ENCODE measurements around the gene PIGV.
A peak's percentile ranks its signal among the peaks of the same experiment; 100 is the strongest.

The PIGV gene

GRCh38 chr1:26775666-26776065 lies 12.1 kb upstream of the PIGV start:
- DNase-seq = no peak

DNA sequence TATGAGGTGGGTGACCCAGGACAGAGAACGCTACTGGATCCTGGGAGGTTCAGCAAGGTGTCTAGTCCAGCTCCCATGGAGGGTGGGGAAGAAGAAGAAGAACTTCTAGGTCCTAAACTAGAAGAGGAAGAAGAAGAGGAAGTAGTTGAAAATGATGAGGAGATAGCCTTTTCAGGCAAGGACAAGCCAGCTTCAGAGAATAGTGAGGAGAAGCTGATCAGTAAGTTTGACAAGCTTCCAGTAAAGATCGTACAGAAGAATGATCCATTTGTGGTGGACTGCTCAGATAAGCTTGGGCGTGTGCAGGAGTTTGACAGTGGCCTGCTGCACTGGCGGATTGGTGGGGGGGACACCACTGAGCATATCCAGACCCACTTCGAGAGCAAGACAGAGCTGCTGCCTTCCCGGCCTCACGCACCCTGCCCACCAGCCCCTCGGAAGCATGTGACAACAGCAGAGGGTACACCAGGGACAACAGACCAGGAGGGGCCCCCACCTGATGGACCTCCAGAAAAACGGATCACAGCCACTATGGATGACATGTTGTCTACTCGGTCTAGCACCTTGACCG lies 8.6 kb upstream of the PIGV start:
- DNase-seq = no peak

GRCh38 chr1:26780344-26780957 lies 7.3 kb upstream of the PIGV start:
- DNase-seq = no peak

DNA sequence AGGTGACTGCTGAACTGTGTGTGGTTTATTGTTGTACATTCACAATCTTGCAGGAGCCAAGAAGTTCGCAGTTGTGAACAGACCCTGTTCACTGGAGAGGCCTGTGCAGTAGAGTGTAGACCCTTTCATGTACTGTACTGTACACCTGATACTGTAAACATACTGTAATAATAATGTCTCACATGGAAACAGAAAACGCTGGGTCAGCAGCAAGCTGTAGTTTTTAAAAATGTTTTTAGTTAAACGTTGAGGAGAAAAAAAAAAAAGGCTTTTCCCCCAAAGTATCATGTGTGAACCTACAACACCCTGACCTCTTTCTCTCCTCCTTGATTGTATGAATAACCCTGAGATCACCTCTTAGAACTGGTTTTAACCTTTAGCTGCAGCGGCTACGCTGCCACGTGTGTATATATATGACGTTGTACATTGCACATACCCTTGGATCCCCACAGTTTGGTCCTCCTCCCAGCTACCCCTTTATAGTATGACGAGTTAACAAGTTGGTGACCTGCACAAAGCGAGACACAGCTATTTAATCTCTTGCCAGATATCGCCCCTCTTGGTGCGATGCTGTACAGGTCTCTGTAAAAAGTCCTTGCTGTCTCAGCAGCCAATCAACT lies 6.4 kb upstream of the PIGV start:
- DNase-seq = no peak

DNA sequence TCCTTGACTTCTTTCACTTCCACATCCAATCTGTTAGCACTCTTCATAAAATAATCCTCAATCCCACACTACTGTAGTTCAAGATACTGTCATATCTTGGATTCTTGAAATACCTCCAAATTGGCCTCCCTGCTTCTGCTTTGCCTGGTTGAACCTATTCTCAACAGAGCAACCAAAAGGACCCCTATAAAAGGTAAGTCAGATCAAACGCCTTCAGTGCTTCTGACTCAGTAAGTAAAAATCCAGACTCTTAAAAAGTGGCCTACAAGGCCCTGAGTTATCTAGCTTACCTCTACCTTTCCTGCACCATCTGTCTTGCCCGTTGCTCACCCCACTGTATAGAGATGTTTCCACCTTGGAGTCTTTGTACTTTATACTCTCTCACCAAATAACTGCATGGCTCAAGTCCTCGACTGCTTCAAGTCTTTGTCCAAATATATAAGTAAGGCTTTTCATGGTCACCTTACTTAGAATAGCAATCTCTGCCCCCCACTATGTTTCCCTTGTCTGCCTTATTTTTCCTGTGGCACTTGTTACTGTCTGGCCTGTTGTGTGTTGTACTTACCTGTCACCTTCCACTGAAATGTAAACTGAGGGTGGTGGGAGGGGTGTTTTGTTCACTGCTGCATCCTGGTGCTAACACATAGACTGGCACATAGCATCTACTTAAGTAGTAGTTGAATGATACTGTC lies 5.1 kb upstream of the PIGV start:
- no peak for DNase-seq

DNA sequence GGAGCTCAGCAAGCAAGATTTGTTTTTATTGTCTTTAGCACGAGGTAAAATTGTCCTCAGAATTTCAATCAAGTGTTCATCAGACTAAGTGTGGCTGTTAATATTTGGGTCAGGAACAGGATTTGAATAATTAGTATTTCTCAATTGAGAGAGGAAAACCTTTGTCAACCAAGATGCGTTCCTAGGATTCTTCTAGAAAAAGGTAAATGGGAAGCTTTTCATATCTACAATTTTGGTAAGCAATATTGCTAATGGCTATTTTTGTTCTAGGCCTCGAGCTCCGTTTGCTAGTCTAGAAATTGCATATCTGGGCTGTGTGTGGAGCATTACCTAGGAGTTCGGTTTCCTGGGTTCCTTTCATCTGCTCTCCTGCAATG lies 4.1 kb upstream of the PIGV start:
- no peak for DNase-seq

- DNase-seq = no peak
These were observed 3.5 kb upstream of the PIGV start for GRCh38 chr1:26784023-26784871.

- no peak for DNase-seq
These were observed 2.9 kb upstream of the PIGV start for GRCh38 chr1:26784886-26785285.

GRCh38 chr1:26785611-26786436 lies 1.9 kb upstream of the PIGV start:
- no peak for DNase-seq

GRCh38 chr1:26786437-26787380 lies 1.0 kb upstream of the PIGV start:
- DNase-seq = no peak

- DNase-seq = no peak
These were observed 407 bp upstream of the PIGV start for GRCh38 chr1:26787381-26787705.

- DNase-seq = no peak
These were observed 700 bp downstream of the PIGV start for GRCh38 chr1:26788515-26788785.

GRCh38 chr1:26788836-26789611 lies 1.3 kb downstream of the PIGV start:
- DNase-seq = peak; percentile 69

GRCh38 chr1:26789612-26789865 lies 1.8 kb downstream of the PIGV start:
- no peak for DNase-seq

DNA sequence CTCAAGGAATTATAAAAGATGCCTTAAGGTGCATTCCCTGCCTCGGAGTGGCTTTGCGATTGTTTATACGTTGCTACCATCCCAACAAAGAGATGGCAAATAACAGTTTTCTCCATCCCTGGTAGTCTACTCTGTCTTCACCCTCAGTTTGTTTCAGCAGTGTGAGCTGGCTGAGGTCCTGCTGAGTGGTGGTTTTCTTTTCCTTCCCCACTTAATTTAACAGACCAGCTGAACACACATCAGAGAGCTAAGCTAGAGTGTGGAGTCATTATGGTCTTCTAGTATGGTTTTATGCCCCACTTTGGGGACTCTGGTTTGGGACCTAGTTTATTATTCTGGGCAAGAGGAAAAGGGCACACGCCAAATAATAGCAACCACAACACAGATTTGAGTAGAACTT lies 2.2 kb downstream of the PIGV start:
- DNase-seq = no peak

DNA sequence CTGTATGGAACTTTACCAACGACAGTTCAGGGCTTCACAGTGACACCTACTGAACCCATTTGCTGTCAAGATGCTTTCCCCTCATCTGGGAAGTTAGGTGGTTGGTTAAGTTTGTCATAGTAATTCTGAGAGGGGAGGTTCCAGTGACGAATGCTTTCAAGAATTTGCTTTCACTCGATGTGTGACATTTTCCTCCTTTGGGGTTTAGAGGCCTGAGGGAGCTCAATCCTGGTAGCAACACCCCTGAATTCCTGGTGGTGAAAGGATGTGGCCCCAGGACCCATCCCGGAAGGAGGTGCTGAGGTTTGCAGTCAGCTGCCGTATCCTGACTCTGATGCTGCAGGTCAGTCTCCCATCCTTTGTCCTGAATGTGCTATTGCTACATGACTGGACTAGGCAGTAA lies 2.8 kb downstream of the PIGV start:
- DNase-seq = no peak

GRCh38 chr1:26791148-26791547 lies 3.4 kb downstream of the PIGV start:
- no peak for DNase-seq

- no peak for DNase-seq
These were observed 3.9 kb downstream of the PIGV start for GRCh38 chr1:26791626-26792025.

DNA sequence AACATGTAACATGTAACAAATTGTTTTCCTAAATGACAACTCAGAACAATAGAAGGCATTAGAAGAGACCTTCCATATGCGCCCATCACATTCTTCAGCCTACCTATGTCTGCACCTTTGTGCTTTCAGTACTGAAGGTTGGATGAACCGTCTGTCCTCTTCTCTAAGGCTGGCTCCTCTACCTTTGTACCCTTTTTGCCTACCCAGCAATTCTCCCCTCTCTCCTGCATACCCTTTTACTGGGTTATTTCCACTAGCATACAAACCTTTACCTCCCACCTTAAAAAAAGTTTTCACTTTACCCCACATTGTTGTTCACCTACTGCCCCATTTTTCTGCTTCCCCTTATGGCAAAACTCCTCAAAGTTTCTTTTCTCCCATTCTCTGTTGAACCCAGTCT lies 5.2 kb downstream of the PIGV start:
- no peak for DNase-seq

GRCh38 chr1:26794391-26794790 lies 6.6 kb downstream of the PIGV start:
- DNase-seq = no peak

- no peak for DNase-seq
These were observed 9.9 kb downstream of the PIGV start for GRCh38 chr1:26797627-26798026.
